A549 (cell line): ENCODE data around the gene MYOZ3. TPM values are rescaled to one million over a fixed set of nuclear protein-coding genes. Genes with fewer than 3 reads are reported as not detected.

Source experiments
- ATAC-seq, 2 experiments: fragments of 200-7000 bp in 1 of 2; fragments of >200 bp in 1 of 2; cut with Nextera tagmentation in 1 of 2; cut with Tn5 transposase in 1 of 2; 3 replicates each; pipeline versions ENCODE4 v1.8.0 to v1.9.1; 2018 to 2020; ENCODE audit warnings: mild to moderate bottlenecking in 1 of 2, moderate library complexity in 1 of 2
- CTCF ChIA-PET: fragments of 300-600 bp; sonication (Branson Sonifier 250); formaldehyde crosslinking; extraction: SDS; loops from one replicate; lab custom pipeline; 2021; ENCODE audit warnings: antibody characterized with exemption, inconsistent platforms; lab: Yijun Ruan, JAX
- POLR2A ChIA-PET: fragments of 350-600 bp; formaldehyde crosslinking; extraction: SDS; loops from one replicate; lab custom pipeline; 2021; ENCODE audit warnings: antibody characterized with exemption, inconsistent platforms; lab: Yijun Ruan, JAX
- DNase-seq, 2 experiments: peaks; one replicate each; pipeline versions ENCODE4 v3.0.0 to v3.0.0-alpha.2; 2011 to 2016; ENCODE audit warnings: low read depth in 1 of 2, low spot score in 1 of 2
- FAIRE-seq: peaks from 2 replicates; lab custom pipeline; 2011; peaks lifted over from hg19 to GRCh38; lab: Jason Lieb, UNC
- H3K27ac ChIP-seq, 2 experiments: fragments of >200 bp; sonication (Bioruptor Twin); formaldehyde crosslinking; 3 replicates each; pipeline ENCODE4 v1.5.1; 2016 to 2017
- H3K4me1 ChIP-seq: fragments of >200 bp; sonication (Bioruptor Twin); formaldehyde crosslinking; 3 replicates; pipeline ENCODE4 v1.6.1; 2016
- H3K4me2 ChIP-seq: fragments of >200 bp; sonication (Bioruptor Twin); formaldehyde crosslinking; 3 replicates; pipeline ENCODE4 v1.6.1; 2016
- H3K4me3 ChIP-seq: fragments of >200 bp; sonication (Bioruptor Twin); formaldehyde crosslinking; 3 replicates; pipeline ENCODE4 v1.5.1; 2016
- H3K9me3 ChIP-seq: fragments of >200 bp; sonication (Bioruptor Twin); formaldehyde crosslinking; 3 replicates; pipeline ENCODE4 v1.6.1; 2016
- CBX8 ChIP-seq: fragments of 200-600 bp; sonication (generic); IDR thresholded peaks from 2 replicates; pipeline ENCODE4 v1.6.1; 2016
- E2F6 ChIP-seq: IDR thresholded peaks from 2 replicates; pipeline ENCODE4 v1.6.1; 2012; ENCODE audit warnings: low read depth, borderline replicate concordance
- EHMT2 ChIP-seq: fragments of 200-600 bp; sonication (generic); IDR thresholded peaks from 2 replicates; pipeline ENCODE4 v1.6.1; 2016; ENCODE audit warnings: antibody characterized with exemption, low read depth, mild to moderate bottlenecking, moderate library complexity
- FOXS1 ChIP-seq: fragments of 250-450 bp; sonication (Bioruptor Pico); IDR thresholded peaks from 2 replicates; pipeline ENCODE4 v1.5.0; 2020; ENCODE audit warnings: mild to moderate bottlenecking, moderate library complexity
- HES2 ChIP-seq: fragments of >200 bp; sonication (Bioruptor Twin); formaldehyde crosslinking; IDR thresholded peaks from 2 replicates; pipeline ENCODE4 v1.6.1; 2016
- HMGXB4 ChIP-seq: fragments of 250-450 bp; sonication (Bioruptor Pico); IDR thresholded peaks from 2 replicates; pipeline ENCODE4 v1.5.0; 2021; ENCODE audit warnings: mild to moderate bottlenecking, moderate library complexity, borderline replicate concordance
- HOXA7 ChIP-seq: fragments of 250-450 bp; sonication (Bioruptor Pico); IDR thresholded peaks from 2 replicates; pipeline ENCODE4 v1.5.0; 2020; ENCODE audit warnings: mild to moderate bottlenecking, moderate library complexity
- HOXB13 ChIP-seq: fragments of 250-450 bp; sonication (Bioruptor Pico); IDR thresholded peaks from 2 replicates; pipeline ENCODE4 v1.5.0; 2020; ENCODE audit warnings: low read depth, mild to moderate bottlenecking, moderate library complexity
- HOXB5 ChIP-seq: fragments of 250-450 bp; sonication (Bioruptor Pico); IDR thresholded peaks from 2 replicates; pipeline ENCODE4 v1.5.0; 2020; ENCODE audit warnings: mild to moderate bottlenecking, moderate library complexity
- JUN ChIP-seq, 2 experiments: fragments of >200 bp; sonication (Bioruptor Twin); formaldehyde crosslinking; IDR thresholded peaks; 2 replicates in 1 of 2; 3 replicates in 1 of 2; pipeline ENCODE4 v1.6.1; 2016 to 2017
- JUNB ChIP-seq: fragments of >200 bp; sonication (Bioruptor Twin); formaldehyde crosslinking; IDR thresholded peaks from 2 replicates; pipeline ENCODE4 v1.6.1; 2016
- KDM5A ChIP-seq: fragments of 200-600 bp; sonication (generic); IDR thresholded peaks from 2 replicates; pipeline ENCODE4 v1.6.1; 2016; ENCODE audit warnings: antibody characterized with exemption, mild to moderate bottlenecking
- MAX ChIP-seq: IDR thresholded peaks from 2 replicates; pipeline ENCODE4 v1.6.1; 2012
- MYC ChIP-seq: IDR thresholded peaks from 2 replicates; pipeline ENCODE4 v1.6.1; 2012; ENCODE audit warnings: mild to moderate bottlenecking, inconsistent platforms, low read length, improper control_type of control experiment, borderline replicate concordance
- NPAS2 ChIP-seq: fragments of 250-450 bp; sonication (Bioruptor Pico); IDR thresholded peaks from 2 replicates; pipeline ENCODE4 v1.8.0; 2022; ENCODE audit warnings: mild to moderate bottlenecking, moderate library complexity, borderline replicate concordance
- PBX3 ChIP-seq: IDR thresholded peaks from 2 replicates; pipeline ENCODE4 v1.6.1; 2012
- REST ChIP-seq: fragments of 200-600 bp; sonication (generic); IDR thresholded peaks from 2 replicates; pipeline ENCODE4 v1.6.1; 2016; ENCODE audit warnings: antibody characterized with exemption, mild to moderate bottlenecking, moderate library complexity
- RNF2 ChIP-seq: fragments of 200-600 bp; sonication (generic); IDR thresholded peaks from 2 replicates; pipeline ENCODE4 v1.6.1; 2016; ENCODE audit warnings: low read depth, mild to moderate bottlenecking, antibody characterized with exemption, moderate library complexity, borderline replicate concordance
- SREBF2 ChIP-seq: fragments of 450-650 bp; IDR thresholded peaks from 2 replicates; pipeline ENCODE4 v1.6.1; 2014; ENCODE audit warnings: mild to moderate bottlenecking, moderate library complexity
- ZSCAN20 ChIP-seq: fragments of 250-450 bp; sonication (Bioruptor Pico); IDR thresholded peaks from 2 replicates; pipeline ENCODE4 v1.8.0; 2022; ENCODE audit warnings: mild to moderate bottlenecking, moderate library complexity
- WGBS: methylation state at CpG from one replicate; pipeline ENCODE4 v1.1.6; 2017; ENCODE audit errors: missing lambda C conversion rate; 5-methylcytosine and 5-hydroxymethylcytosine counted together
- polyA plus RNA-seq, 4 experiments: library from polyadenylated mRNA; depleted of rRNA in 3 of 4; stranded (reverse); fragments of >200 nt; fragmentation: RNase III in 1 of 4; extraction: RNeasy Plus Mini Kit Qiagen cat#74134 plus additional on column Dnase treatment in 1 of 4; gene quantifications; 2 replicates in 3 of 4; 3 replicates in 1 of 4; pipeline ENCODE4 v1.2.3, GENCODE V29; 2011 to 2017
- TF ChIP-seq, protein P1 (sequence below): fragments of 150-350 bp; IDR thresholded peaks from 2 replicates; pipeline ENCODE4 v1.6.1; 2014; ENCODE audit warnings: low read depth, mild to moderate bottlenecking, low read length

The MYOZ3 gene
- polyA plus RNA-seq, 2 of the 4 experiments (the other 2 are of a cell fraction): 0.06 to 0.09 TPM

DNA sequence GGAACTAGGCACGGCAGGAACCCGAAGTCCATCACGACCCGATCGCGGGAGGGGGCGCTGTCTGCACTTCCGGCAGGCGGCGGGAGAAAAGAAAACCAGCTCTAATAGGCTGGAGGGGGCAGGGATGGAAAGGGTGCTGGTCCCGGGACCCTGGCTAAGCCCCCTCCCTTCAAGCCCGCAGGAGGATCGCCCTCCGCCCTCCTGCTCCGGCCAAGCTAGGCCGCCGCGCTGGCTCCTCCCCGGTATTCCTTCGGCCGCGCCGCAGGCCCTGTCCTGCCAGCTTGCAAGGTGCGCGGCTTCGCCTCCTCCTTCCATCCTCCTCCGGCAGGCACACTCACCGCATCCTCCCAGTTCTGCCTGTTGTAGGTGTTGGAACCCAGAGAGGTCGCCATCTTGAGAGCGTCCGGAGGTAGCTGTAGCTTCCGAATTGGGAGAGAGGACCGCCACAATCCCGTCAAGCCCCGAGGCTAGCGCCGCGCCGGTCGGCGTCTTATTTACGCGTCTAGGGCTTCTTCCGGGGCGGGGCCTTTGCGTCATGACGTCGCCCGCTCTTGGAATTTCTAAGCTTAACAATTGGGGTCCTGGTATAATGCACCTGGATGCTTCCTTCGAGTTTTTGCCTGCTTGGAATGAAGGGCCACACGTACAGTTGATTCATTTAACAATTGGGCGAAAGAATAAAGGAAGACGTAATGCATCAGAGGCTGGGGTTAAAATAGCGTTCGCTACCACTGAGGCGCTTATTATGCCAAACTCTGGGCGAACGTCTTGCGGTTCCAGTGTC lies 39.7 kb downstream of the MYOZ3 start, which contains the start of gene RBM22 (continued):
- TF ChIP-seq HMGXB4 (peak; percentile 46; the same call in 1 of the 2 replicates), ZSCAN20 (CRISPR knock-in tag) (no peak), NPAS2 (CRISPR knock-in tag) (no peak), MAX (peak; percentile 27; the same call in 1 of the 2 replicates), MYC (no peak), HES2 (no peak), KDM5A (peak; percentile 72), E2F6 (peak; percentile 54; the same call in 1 of the 2 replicates), PBX3 (no peak), HOXA7 (CRISPR knock-in tag) (no peak)
- TF ChIP-seq, protein P1, sequence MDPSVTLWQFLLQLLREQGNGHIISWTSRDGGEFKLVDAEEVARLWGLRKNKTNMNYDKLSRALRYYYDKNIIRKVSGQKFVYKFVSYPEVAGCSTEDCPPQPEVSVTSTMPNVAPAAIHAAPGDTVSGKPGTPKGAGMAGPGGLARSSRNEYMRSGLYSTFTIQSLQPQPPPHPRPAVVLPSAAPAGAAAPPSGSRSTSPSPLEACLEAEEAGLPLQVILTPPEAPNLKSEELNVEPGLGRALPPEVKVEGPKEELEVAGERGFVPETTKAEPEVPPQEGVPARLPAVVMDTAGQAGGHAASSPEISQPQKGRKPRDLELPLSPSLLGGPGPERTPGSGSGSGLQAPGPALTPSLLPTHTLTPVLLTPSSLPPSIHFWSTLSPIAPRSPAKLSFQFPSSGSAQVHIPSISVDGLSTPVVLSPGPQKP: no peak

- ChIA-PET POLR2A (no interaction called here), CTCF (interaction anchor here (1.1 to 4.5 kb wide), 5 partner anchors 10 to 245 kb away, joined by 3 to 28 read pairs (median 5); partner anchors contain the start of genes SMIM3 and SYNPO)
- Histone ChIP-seq H3K4me2 (no peak overlapping the region), H3K4me3 (no peak overlapping the region), H3K27ac (no peak overlapping the region), H3K4me1 (peaks cover 14% of the 10 kb centered on the region), H3K9me3 (no peaks in the 10 kb centered on the region)
- no peak for DNase-seq
- 80% methylated on average over 3 of the region's 3 CpGs for WGBS
- FAIRE-seq: no peak
- TF ChIP-seq SREBF2: no peak
- TF ChIP-seq HOXB13 (CRISPR knock-in tag): no peak
- no peak for ATAC-seq
Measured at GRCh38 chr5:150703762-150704161, 42.7 kb downstream of the MYOZ3 start.

- CTCF ChIA-PET: interaction anchor here (0.9 to 1.1 kb wide), 3 partner anchors 9 to 145 kb away, joined by 3 to 4 read pairs (median 3); no protein-coding TSS in a partner anchor
- ATAC-seq (no peak), FAIRE-seq (no peak), DNase-seq (no peak)
- POLR2A ChIA-PET: no interaction called here
- TF ChIP-seq RNF2: no peak
- no peak for TF ChIP-seq JUNB
- TF ChIP-seq EHMT2: no peak
- no peak for TF ChIP-seq FOXS1
- no peak for TF ChIP-seq JUN (IDR thresholded peaks at IDR 0.05)
- no peak for TF ChIP-seq REST
- TF ChIP-seq NPAS2 (CRISPR knock-in tag): no peak
- no peak for TF ChIP-seq HOXB5 (CRISPR knock-in tag)
- TF ChIP-seq CBX8: no peak
- Histone ChIP-seq H3K27ac (no peak overlapping the region), H3K4me2 (no peak overlapping the region), H3K4me1 (no peaks in the 10 kb centered on the region), H3K9me3 (no peaks in the 10 kb centered on the region), H3K4me3 (no peak overlapping the region)
- WGBS: 93% methylated on average over 4 of the region's 4 CpGs
Measured at GRCh38 chr5:150706776-150707390, 45.8 kb downstream of the MYOZ3 start.
